ENCODE measurements around the gene CRKL.
"Not testable (repeated sequence)": the region's sequence is repeated elsewhere in the genome, so short reads cannot be mapped to it uniquely, and the experiment has no call there.

The CRKL gene, protein sequence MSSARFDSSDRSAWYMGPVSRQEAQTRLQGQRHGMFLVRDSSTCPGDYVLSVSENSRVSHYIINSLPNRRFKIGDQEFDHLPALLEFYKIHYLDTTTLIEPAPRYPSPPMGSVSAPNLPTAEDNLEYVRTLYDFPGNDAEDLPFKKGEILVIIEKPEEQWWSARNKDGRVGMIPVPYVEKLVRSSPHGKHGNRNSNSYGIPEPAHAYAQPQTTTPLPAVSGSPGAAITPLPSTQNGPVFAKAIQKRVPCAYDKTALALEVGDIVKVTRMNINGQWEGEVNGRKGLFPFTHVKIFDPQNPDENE

GRCh38 chr22:20916916-20917810 is at the start of gene CRKL:
CRKL (plus strand) TSS chr22:20917407; CDS start chr22:20917935, 528 bp downstream.
- DNase-seq (ENCODE audit: low read depth): peak; percentile 92

DNA sequence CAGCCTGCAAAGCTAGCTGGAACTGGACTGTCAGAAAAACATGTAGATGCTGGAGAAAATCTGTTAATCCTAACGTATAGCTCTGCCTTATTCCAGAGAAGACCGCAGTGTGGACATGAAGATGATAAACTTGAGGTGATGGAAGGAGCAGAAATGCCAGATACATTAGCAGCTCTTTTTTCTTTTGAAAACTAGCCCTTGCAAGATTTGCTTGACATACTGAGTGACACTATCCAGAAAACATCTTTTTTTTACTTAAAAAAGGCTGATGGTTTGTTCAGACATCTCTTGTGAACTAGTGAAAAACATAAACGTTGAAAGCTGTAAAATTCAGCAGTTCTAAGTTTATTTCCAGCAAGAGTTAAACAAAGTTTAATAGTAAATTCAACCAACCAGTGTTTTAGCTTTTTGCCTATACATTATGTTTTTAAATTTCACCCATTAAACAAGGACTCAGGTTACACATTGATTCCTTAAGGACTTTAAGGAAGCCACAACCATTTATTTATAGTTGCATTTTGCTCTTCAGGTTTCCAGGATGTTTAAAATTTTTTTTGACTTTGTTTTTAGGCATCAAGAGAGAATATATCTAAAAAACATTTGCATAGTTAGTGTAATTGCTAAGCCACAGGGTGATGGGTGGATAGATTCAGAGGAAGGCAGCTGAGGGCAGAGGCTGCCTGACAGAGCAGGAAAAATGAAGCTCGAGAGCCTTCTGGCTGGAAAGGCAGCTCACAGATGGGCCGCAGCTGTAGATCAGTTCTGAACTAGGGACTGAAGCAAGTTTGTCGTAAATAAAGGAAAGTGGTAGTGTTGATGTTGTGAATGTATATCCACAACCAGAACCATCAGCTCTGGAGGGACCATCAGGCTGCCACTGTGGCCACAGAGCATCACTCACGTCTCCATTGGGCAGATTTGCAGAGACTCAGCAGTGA is 48.9 kb upstream of the CRKL start:
- no peak for DNase-seq (ENCODE audit: low read depth)

GRCh38 chr22:20869234-20869633 is 48.0 kb upstream of the CRKL start:
- no peak for DNase-seq (ENCODE audit: low read depth)

- DNase-seq (ENCODE audit: low read depth): no peak
These were observed 44.0 kb upstream of the CRKL start for GRCh38 chr22:20873214-20873613.

- no peak for DNase-seq (ENCODE audit: low read depth)
These were observed 41.9 kb upstream of the CRKL start for GRCh38 chr22:20875296-20875695.

- DNase-seq (ENCODE audit: low read depth): no peak
These were observed 39.5 kb upstream of the CRKL start for GRCh38 chr22:20877715-20878114.

- DNase-seq (ENCODE audit: low read depth): no peak
These were observed 36.0 kb upstream of the CRKL start for GRCh38 chr22:20881231-20881630.

- DNase-seq (ENCODE audit: low read depth): no peak
These were observed 35.1 kb upstream of the CRKL start for GRCh38 chr22:20881869-20882815.

- DNase-seq (ENCODE audit: low read depth): no peak
These were observed 34.4 kb upstream of the CRKL start for GRCh38 chr22:20882855-20883254.

- DNase-seq (ENCODE audit: low read depth): no peak
These were observed 32.8 kb upstream of the CRKL start for GRCh38 chr22:20884454-20884853.

- no peak for DNase-seq (ENCODE audit: low read depth)
These were observed 32.1 kb upstream of the CRKL start for GRCh38 chr22:20885017-20885556.

- peak; percentile 5 for DNase-seq (ENCODE audit: low read depth)
These were observed 31.5 kb upstream of the CRKL start for GRCh38 chr22:20885557-20886323.

DNA sequence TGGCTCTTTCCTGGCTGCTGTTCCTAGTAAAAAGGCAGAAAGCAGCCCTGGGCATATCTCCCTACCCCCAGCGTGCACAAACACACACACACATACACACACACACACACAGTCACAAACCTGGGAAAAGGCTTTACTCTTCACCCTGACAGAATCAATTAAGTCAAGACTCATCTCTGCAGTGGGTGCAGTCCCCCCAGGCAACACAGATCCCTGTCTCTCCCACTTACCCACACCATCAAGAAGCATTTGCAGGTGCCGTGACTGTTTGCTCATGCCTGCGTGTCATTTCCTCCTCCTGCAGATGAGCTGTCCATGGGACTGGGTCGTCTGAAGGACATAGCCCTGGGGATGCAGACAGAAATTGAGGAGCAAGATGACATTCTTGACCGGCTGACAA is 29.8 kb upstream of the CRKL start:
- no peak for DNase-seq (ENCODE audit: low read depth)

DNA sequence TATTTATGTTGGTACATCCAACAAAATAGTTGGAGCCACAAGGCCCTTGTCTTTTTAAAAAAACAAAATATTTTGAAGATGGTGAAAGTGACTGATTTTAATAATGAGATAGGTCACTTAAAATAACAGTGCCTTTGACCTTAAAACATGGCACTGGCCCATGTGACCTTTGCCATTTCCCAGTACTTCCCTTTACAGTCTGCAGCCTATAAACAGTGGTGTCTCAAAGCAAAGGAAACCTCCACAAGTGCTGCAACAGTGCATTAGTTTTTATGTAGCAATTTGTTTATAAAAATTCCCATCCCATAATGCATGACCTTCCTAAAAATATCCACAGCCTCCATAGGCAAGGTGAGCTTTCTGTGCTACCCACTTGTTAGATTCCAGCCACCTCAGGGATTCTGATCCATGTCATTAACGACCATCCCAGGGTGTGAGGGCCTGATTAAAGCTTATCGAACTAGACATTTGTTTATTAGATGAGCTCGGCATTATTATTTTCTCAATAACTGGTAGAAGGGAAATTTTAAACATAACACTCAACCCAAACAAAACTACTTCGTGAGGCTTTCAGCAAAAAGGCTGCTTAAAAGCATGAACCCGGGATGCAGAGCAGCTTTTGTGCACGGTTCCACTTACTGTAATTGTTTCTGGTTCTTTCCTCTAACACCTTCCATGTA is 28.0 kb upstream of the CRKL start:
- no peak for DNase-seq (ENCODE audit: low read depth)

DNA sequence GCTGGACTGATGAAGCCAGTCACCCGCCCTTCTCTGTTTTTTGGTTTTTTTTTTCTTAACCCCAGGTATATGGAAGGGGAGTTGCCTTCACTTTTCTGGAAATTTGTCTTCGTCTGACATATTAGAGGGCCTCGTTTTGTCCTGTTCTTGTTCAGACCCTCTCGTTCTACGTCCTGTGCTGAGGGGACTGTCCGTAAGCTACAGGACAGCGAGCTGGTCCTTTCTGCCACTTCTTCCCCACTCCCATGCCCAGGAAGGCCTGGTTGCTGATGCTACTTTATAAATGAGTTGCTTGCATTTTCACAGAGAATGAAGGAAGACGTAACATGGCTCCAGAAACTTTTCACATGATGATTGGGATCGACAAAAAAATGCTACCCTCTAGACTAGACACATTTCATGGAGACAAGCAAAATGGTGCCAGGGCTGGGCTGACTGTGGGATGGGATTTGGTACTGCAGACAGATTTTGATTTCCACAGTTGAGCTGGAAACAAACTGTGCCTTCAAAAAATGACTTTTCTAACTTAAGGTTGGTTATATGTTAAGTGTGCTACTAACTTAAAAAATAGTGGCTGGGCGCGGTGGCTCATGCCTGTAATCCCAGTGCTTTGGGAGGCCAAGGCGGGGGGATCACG is 27.2 kb upstream of the CRKL start:
- no peak for DNase-seq (ENCODE audit: low read depth)

DNA sequence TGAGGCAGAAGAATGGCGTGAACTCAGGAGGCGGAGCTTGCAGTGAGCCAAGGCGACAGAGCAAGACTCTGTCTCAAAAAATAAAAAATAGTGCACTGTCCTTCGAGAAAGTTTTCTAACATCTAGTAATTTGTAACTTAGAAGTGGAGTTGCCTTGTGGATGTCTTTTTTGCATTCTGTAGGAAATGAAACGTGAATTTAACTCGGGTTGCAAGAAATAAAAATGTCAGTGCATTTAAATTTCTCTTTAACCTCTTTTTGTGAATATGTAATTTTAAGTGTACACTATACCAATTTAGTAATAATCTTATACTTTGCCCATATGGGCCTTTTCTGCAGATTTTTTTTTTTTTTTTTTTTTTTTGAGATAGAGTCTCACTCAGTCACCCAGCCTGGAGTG is 26.2 kb upstream of the CRKL start:
- DNase-seq (ENCODE audit: low read depth): no peak

DNA sequence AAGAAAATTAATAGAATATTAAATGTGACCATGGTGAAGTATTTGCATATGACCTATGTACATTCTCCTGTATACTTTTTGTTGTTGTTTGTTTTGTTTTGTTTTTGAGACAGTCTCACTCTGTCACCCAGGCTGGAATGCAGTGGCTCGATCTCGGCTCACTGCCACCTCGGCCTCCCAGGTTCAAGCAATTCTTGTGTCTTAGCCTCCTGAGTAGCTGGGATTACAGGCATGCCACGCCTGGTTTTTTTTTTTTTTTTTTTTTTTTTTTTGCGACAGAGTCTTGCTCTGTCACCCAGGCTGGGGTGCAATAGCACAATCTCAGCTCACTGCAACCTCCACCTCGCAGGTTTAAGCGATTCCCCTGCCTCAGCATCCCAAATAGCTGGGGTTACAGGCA is 19.5 kb upstream of the CRKL start:
- DNase-seq (ENCODE audit: low read depth): not testable (repeated sequence)

GRCh38 chr22:20899827-20900423 is 17.3 kb upstream of the CRKL start:
- DNase-seq (ENCODE audit: low read depth): no peak

Data from activated T-cell treated with anti-CD3 and anti-CD28 coated beads for 1 hour (primary cell).